ENCODE data around the gene DNM2.

- TF ChIP-seq, protein P1, sequence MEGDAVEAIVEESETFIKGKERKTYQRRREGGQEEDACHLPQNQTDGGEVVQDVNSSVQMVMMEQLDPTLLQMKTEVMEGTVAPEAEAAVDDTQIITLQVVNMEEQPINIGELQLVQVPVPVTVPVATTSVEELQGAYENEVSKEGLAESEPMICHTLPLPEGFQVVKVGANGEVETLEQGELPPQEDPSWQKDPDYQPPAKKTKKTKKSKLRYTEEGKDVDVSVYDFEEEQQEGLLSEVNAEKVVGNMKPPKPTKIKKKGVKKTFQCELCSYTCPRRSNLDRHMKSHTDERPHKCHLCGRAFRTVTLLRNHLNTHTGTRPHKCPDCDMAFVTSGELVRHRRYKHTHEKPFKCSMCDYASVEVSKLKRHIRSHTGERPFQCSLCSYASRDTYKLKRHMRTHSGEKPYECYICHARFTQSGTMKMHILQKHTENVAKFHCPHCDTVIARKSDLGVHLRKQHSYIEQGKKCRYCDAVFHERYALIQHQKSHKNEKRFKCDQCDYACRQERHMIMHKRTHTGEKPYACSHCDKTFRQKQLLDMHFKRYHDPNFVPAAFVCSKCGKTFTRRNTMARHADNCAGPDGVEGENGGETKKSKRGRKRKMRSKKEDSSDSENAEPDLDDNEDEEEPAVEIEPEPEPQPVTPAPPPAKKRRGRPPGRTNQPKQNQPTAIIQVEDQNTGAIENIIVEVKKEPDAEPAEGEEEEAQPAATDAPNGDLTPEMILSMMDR (IDR thresholded peaks at IDR 0.05; ENCODE audit: low read depth, low read length): no peak
- TF ChIP-seq POLR2A (IDR thresholded peaks at IDR 0.05; ENCODE audit: extremely low read depth, insufficient read length): no peak
- no peak for TF ChIP-seq MYC (IDR thresholded peaks at IDR 0.05; ENCODE audit: low read depth, low read length)
- no peak for TF ChIP-seq MAX (IDR thresholded peaks at IDR 0.05; ENCODE audit: low read depth, low read length)
Observed at GRCh38 chr19:10763411-10763810, 45.5 kb downstream of the DNM2 start.
